ENCODE data around the gene ETS2. TPM values are rescaled to one million over a fixed set of nuclear protein-coding genes. Genes with fewer than 3 reads are reported as not detected.

ETS2 gene
- total and polyA plus RNA-seq, 2 of the 8 experiments (the other 6 are each of a cell fraction or from before 2014, with no cell fraction given): 11.0 to 45.1 TPM

- TF ChIP-seq RBBP5 (IDR thresholded peaks at IDR 0.05; ENCODE audit: borderline replicate concordance, low read depth, low read length) (no peak), ATF3 (IDR thresholded peaks at IDR 0.05; ENCODE audit: insufficient read depth, low read depth, low read length) (no peak), ATF2 (IDR thresholded peaks at IDR 0.05; ENCODE audit: low read length) (no peak), RAD21 (IDR thresholded peaks at IDR 0.05 in 1 of 2, conservative IDR thresholded peaks at IDR 0.05 in 1 of 2; ENCODE audit: low read depth in 2 of 2, low read length in 2 of 2) (no peak), SP1 (IDR thresholded peaks at IDR 0.05; ENCODE audit: low read depth, low read length) (no peak), CHD7 (IDR thresholded peaks at IDR 0.05; ENCODE audit: insufficient replicate concordance, low read length) (no peak)
These were observed 32.3 kb upstream of the ETS2 start (continued) for GRCh38 chr21:38773099-38774061.
